ENCODE results near the gene ACOXL. TPM values are rescaled to one million over a fixed set of nuclear protein-coding genes. Genes with fewer than 3 reads are reported as not detected.

ACOXL gene
- total and polyA plus RNA-seq, 2 of the 8 experiments (the other 6 are each of a cell fraction or from before 2014, with no cell fraction given) = 11.4 to 20.6 TPM

GRCh38 chr2:110742412-110742811, 10.0 kb downstream of the ACOXL start (continued):
- no peak for TF ChIP-seq ASH2L (IDR thresholded peaks at IDR 0.05; ENCODE audit: low read length)
